Mesenchymal stem cell (in vitro differentiated cells and primary cell): ENCODE results near the gene SLC8A1.

Experiments
- DNase-seq: peaks from one replicate; pipeline ENCODE4 v3.0.0-alpha.2; 2013
- H2AFZ ChIP-seq: one replicate; pipeline ENCODE4 v1.6.1; 2013; ENCODE audit warnings: low read depth, mild to moderate bottlenecking, control low read depth, inconsistent platforms, low read length, moderate library complexity
- H2AK5ac ChIP-seq: 2 replicates; pipeline ENCODE4 v1.6.1; 2013; ENCODE audit warnings: low read length, moderate library complexity, mild to moderate bottlenecking, inconsistent platforms; ENCODE audit not compliant: severe bottlenecking
- H2BK120ac ChIP-seq: one replicate; pipeline ENCODE4 v1.6.1; 2013; ENCODE audit warnings: low read depth, mild to moderate bottlenecking, inconsistent platforms, low read length, moderate library complexity
- H2BK12ac ChIP-seq, 2 experiments: one replicate each; pipeline ENCODE4 v1.6.1; 2013; ENCODE audit warnings: inconsistent platforms in 2 of 2, low read length in 2 of 2, mild to moderate bottlenecking in 2 of 2, moderate library complexity in 2 of 2, control low read depth in 1 of 2
- H2BK15ac ChIP-seq: one replicate; pipeline ENCODE4 v1.6.1; 2013; ENCODE audit warnings: mild to moderate bottlenecking, low read depth, inconsistent platforms; ENCODE audit not compliant: poor library complexity, severe bottlenecking
- H2BK5ac ChIP-seq: 2 replicates; pipeline ENCODE4 v1.6.1; 2013; ENCODE audit warnings: low read depth, mild to moderate bottlenecking, low read length, control low read depth, inconsistent platforms; ENCODE audit not compliant: poor library complexity, severe bottlenecking
- H3K14ac ChIP-seq, 2 experiments: one replicate each; pipeline ENCODE4 v1.6.1; 2013; ENCODE audit warnings: inconsistent platforms in 2 of 2, low read length in 2 of 2, control low read depth in 1 of 2, mild to moderate bottlenecking in 1 of 2, moderate library complexity in 1 of 2
- H3K18ac ChIP-seq, 2 experiments: one replicate each; pipeline ENCODE4 v1.6.1; 2013; ENCODE audit warnings: inconsistent platforms in 2 of 2, low read length in 2 of 2, control low read depth in 1 of 2, low read depth in 1 of 2, mild to moderate bottlenecking in 1 of 2
- H3K23ac ChIP-seq, 2 experiments: one replicate each; pipeline ENCODE4 v1.6.1; 2013; ENCODE audit warnings: inconsistent platforms in 2 of 2, low read length in 2 of 2, mild to moderate bottlenecking in 2 of 2, moderate library complexity in 2 of 2, control low read depth in 1 of 2
- H3K27ac ChIP-seq: 2 replicates; pipeline ENCODE4 v1.5.1; 2013; ENCODE audit warnings: mild to moderate bottlenecking, moderate library complexity, low read length, control low read depth, inconsistent platforms; ENCODE audit not compliant: poor library complexity, severe bottlenecking
- H3K27me3 ChIP-seq, 2 experiments: 2 replicates each; pipeline versions ENCODE4 v1.6.1 to v1.7.0; 2013; ENCODE audit warnings: low read length in 2 of 2, mild to moderate bottlenecking in 2 of 2, moderate library complexity in 2 of 2, control low read depth in 1 of 2, inconsistent platforms in 1 of 2; ENCODE audit not compliant: control insufficient read depth in 1 of 2, insufficient read depth in 1 of 2
- H3K36me3 ChIP-seq, 2 experiments: 2 replicates each; pipeline versions ENCODE4 v1.6.1 to v1.7.0; 2013; ENCODE audit warnings: low read length in 2 of 2, control low read depth in 1 of 2, inconsistent platforms in 1 of 2, low read depth in 1 of 2, mild to moderate bottlenecking in 1 of 2; ENCODE audit not compliant: insufficient read depth in 2 of 2, control insufficient read depth in 1 of 2
- H3K4ac ChIP-seq, 2 experiments: one replicate each; pipeline ENCODE4 v1.6.1; 2013; ENCODE audit warnings: inconsistent platforms in 2 of 2, low read length in 2 of 2, mild to moderate bottlenecking in 2 of 2, moderate library complexity in 2 of 2, control low read depth in 1 of 2, low read depth in 1 of 2
- H3K4me1 ChIP-seq: 2 replicates; pipeline ENCODE4 v1.6.1; 2013; ENCODE audit warnings: low read depth, low read length, control low read depth; ENCODE audit not compliant: control insufficient read depth, insufficient read depth
- H3K4me2 ChIP-seq: 2 replicates; pipeline ENCODE4 v1.6.1; 2013; ENCODE audit warnings: low read length, mild to moderate bottlenecking, inconsistent platforms; ENCODE audit not compliant: poor library complexity, severe bottlenecking
- H3K4me3 ChIP-seq, 2 experiments: 2 replicates each; pipeline versions ENCODE4 v1.5.1 to v1.7.0; 2013; ENCODE audit warnings: low read length in 2 of 2, mild to moderate bottlenecking in 2 of 2, control low read depth in 1 of 2, low read depth in 1 of 2; ENCODE audit not compliant: insufficient read depth in 1 of 2
- H3K79me1 ChIP-seq: replicated peaks from 2 replicates; pipeline ENCODE4 v1.6.1; 2013; ENCODE audit warnings: mild to moderate bottlenecking, control low read depth, low read length, inconsistent platforms; ENCODE audit not compliant: poor library complexity, severe bottlenecking
- H3K9ac ChIP-seq: 2 replicates; pipeline ENCODE4 v1.7.0; 2013; ENCODE audit warnings: mild to moderate bottlenecking, low read length, moderate library complexity
- H3K9me3 ChIP-seq: 2 replicates; pipeline ENCODE4 v1.7.0; 2013; ENCODE audit warnings: mild to moderate bottlenecking, low read length; ENCODE audit not compliant: control insufficient read depth
- H4K8ac ChIP-seq: one replicate; pipeline ENCODE4 v1.6.1; 2013; ENCODE audit warnings: inconsistent platforms, mild to moderate bottlenecking, low read length, moderate library complexity
- H4K91ac ChIP-seq: one replicate; pipeline ENCODE4 v1.6.1; 2013; ENCODE audit warnings: mild to moderate bottlenecking, low read length, inconsistent platforms
- WGBS: methylation state at CpG from one replicate; pipeline ENCODE4 v1.1.7; 2013; ENCODE audit warnings: mixed read lengths; 5-methylcytosine and 5-hydroxymethylcytosine counted together

The SLC8A1 gene

GRCh38 chr2:40115348-40115747, 336.5 kb downstream of the SLC8A1 start:
- no peak overlapping the region for H4K91ac ChIP-seq
- no peaks in the 10 kb centered on the region for H3K27me3 ChIP-seq
- H2BK15ac ChIP-seq = peak overlapping the region; percentile 12
- DNase-seq = no peak
- H3K4me2 ChIP-seq = no peak overlapping the region
- H3K4me3 ChIP-seq = no peak overlapping the region
- H3K4me1 ChIP-seq = no peaks in the 10 kb centered on the region
- no peak overlapping the region for H3K4ac ChIP-seq
- no peak overlapping the region for H2BK120ac ChIP-seq
- no peak overlapping the region for H4K8ac ChIP-seq
- H3K27ac ChIP-seq = no peak overlapping the region
- H2AFZ ChIP-seq = no peak overlapping the region
- H3K14ac ChIP-seq = no peak overlapping the region
- no peak overlapping the region for H2BK12ac ChIP-seq
- no peaks in the 10 kb centered on the region for H3K9me3 ChIP-seq
- no peak overlapping the region for H3K9ac ChIP-seq
- H2BK5ac ChIP-seq = no peak overlapping the region
- no peak overlapping the region for H3K18ac ChIP-seq
- no peak overlapping the region for H3K23ac ChIP-seq
- H2AK5ac ChIP-seq = no peak overlapping the region
- peaks cover 0 to 3% of the 10 kb centered on the region in 2 experiments for H3K36me3 ChIP-seq
- WGBS = 95% methylated on average over 12 of the region's 12 CpGs
- no peaks in the 10 kb centered on the region for H3K79me1 ChIP-seq

GRCh38 chr2:40113997-40114396, 337.9 kb downstream of the SLC8A1 start:
- Histone ChIP-seq H3K23ac (no peak overlapping the region), H3K9me3 (no peaks in the 10 kb centered on the region), H2AK5ac (no peak overlapping the region), H2BK12ac (no peak overlapping the region), H3K4me2 (no peak overlapping the region), H2AFZ (no peak overlapping the region), H3K9ac (no peak overlapping the region), H2BK5ac (no peak overlapping the region), H2BK120ac (no peak overlapping the region), H3K36me3 (peaks cover 0 to 3% of the 10 kb centered on the region in 2 experiments), H2BK15ac (no peak overlapping the region), H3K27ac (no peak overlapping the region), H3K27me3 (no peaks in the 10 kb centered on the region), H3K18ac (no peak overlapping the region), H3K14ac (no peak overlapping the region), H3K4me3 (no peak overlapping the region), H3K4ac (no peak overlapping the region), H4K8ac (no peak overlapping the region), H4K91ac (no peak overlapping the region), H3K4me1 (no peaks in the 10 kb centered on the region), H3K79me1 (no peaks in the 10 kb centered on the region)
- 94% methylated on average over 4 of the region's 4 CpGs for WGBS
- DNase-seq = no peak

GRCh38 chr2:40113272-40113968, 338.5 kb downstream of the SLC8A1 start:
- Histone ChIP-seq H3K4me3 (no peak overlapping the region), H3K27ac (peak overlapping the region; percentile 78), H3K23ac (no peak overlapping the region), H3K14ac (no peak overlapping the region), H2AK5ac (no peak overlapping the region), H2AFZ (no peak overlapping the region), H3K18ac (no peak overlapping the region), H2BK15ac (no peak overlapping the region), H3K4me1 (no peaks in the 10 kb centered on the region), H3K27me3 (no peaks in the 10 kb centered on the region), H2BK120ac (no peak overlapping the region), H3K9me3 (no peaks in the 10 kb centered on the region), H3K9ac (no peak overlapping the region), H3K79me1 (no peaks in the 10 kb centered on the region), H4K91ac (no peak overlapping the region), H3K36me3 (peaks cover 0 to 3% of the 10 kb centered on the region in 2 experiments), H4K8ac (no peak overlapping the region), H3K4me2 (no peak overlapping the region), H3K4ac (no peak overlapping the region), H2BK5ac (no peak overlapping the region), H2BK12ac (no peak overlapping the region)
- peak; percentile 39 for DNase-seq
- 41% methylated on average over 2 of the region's 4 CpGs for WGBS

GRCh38 chr2:40109381-40109780, 342.5 kb downstream of the SLC8A1 start:
- H2BK12ac ChIP-seq = no peak overlapping the region
- no peak overlapping the region for H3K14ac ChIP-seq
- no peak overlapping the region for H3K4me2 ChIP-seq
- no peaks in the 10 kb centered on the region for H3K79me1 ChIP-seq
- H2BK15ac ChIP-seq = no peak overlapping the region
- WGBS = 100% methylated on average over 2 of the region's 4 CpGs
- no peaks in the 10 kb centered on the region for H3K27me3 ChIP-seq
- H3K9me3 ChIP-seq = no peaks in the 10 kb centered on the region
- H2BK120ac ChIP-seq = no peak overlapping the region
- H3K23ac ChIP-seq = no peak overlapping the region
- H3K18ac ChIP-seq = no peak overlapping the region
- H3K4me3 ChIP-seq = no peak overlapping the region
- H2AK5ac ChIP-seq = no peak overlapping the region
- H3K9ac ChIP-seq = no peak overlapping the region
- no peak overlapping the region for H4K8ac ChIP-seq
- H3K4me1 ChIP-seq = no peaks in the 10 kb centered on the region
- no peaks in the 10 kb centered on the region for H3K36me3 ChIP-seq
- H2BK5ac ChIP-seq = no peak overlapping the region
- H3K27ac ChIP-seq = no peak overlapping the region
- H2AFZ ChIP-seq = no peak overlapping the region
- DNase-seq = no peak
- no peak overlapping the region for H4K91ac ChIP-seq
- no peak overlapping the region for H3K4ac ChIP-seq
